Endodermal cell (in vitro differentiated cells): ENCODE data around the gene ALAS1. TPM values are rescaled to one million over a fixed set of nuclear protein-coding genes. Genes with fewer than 3 reads are reported as not detected.
A peak's percentile ranks its signal among the peaks of the same experiment; 100 is the strongest.

Experiments
- DNase-seq: peaks from one replicate; pipeline ENCODE4 v3.0.0-alpha.2; 2017
- H3K27ac ChIP-seq: 2 replicates; pipeline ENCODE4 v1.5.1; 2013; ENCODE audit warnings: mild to moderate bottlenecking, low read depth, low read length, moderate library complexity
- H3K27me3 ChIP-seq: 2 replicates; pipeline ENCODE4 v1.6.1; 2013; ENCODE audit warnings: mild to moderate bottlenecking, low read length, moderate library complexity; ENCODE audit not compliant: insufficient read depth, control insufficient read depth, poor library complexity, severe bottlenecking
- H3K36me3 ChIP-seq: 2 replicates; pipeline ENCODE4 v1.7.0; 2013; ENCODE audit warnings: mild to moderate bottlenecking, low read length, moderate library complexity; ENCODE audit not compliant: control insufficient read depth, insufficient read depth
- H3K4me1 ChIP-seq: one replicate; pipeline ENCODE4 v1.7.0; 2013; ENCODE audit warnings: low read length; ENCODE audit not compliant: control insufficient read depth, insufficient read depth
- H3K4me3 ChIP-seq: 2 replicates; pipeline ENCODE4 v1.5.1; 2013; ENCODE audit warnings: mild to moderate bottlenecking, low read length, moderate library complexity
- H3K9ac ChIP-seq: 2 replicates; pipeline ENCODE4 v1.6.1; 2013; ENCODE audit warnings: mild to moderate bottlenecking, low read length, moderate library complexity; ENCODE audit not compliant: poor library complexity, severe bottlenecking; ENCODE audit errors: extremely low read depth
- H3K9me3 ChIP-seq: 2 replicates; pipeline ENCODE4 v1.6.1; 2013; ENCODE audit warnings: mild to moderate bottlenecking, low read length, moderate library complexity; ENCODE audit not compliant: control insufficient read depth
- H3K27ac Mint-ChIP-seq: 2 replicates; pipeline ENCODE4 v1.8.0; 2020; ENCODE audit warnings: mixed read lengths
- H3K27me3 Mint-ChIP-seq: 2 replicates; pipeline ENCODE4 v1.8.0; 2021; ENCODE audit warnings: mild to moderate bottlenecking, mixed read lengths; ENCODE audit not compliant: insufficient read depth
- H3K36me3 Mint-ChIP-seq: 2 replicates; pipeline ENCODE4 v1.8.0; 2020; ENCODE audit warnings: low read depth, mixed read lengths
- H3K4me1 Mint-ChIP-seq: 2 replicates; pipeline ENCODE4 v1.8.0; 2020; ENCODE audit warnings: mixed read lengths
- H3K4me3 Mint-ChIP-seq: 2 replicates; pipeline ENCODE4 v1.8.0; 2020; ENCODE audit warnings: mild to moderate bottlenecking, moderate library complexity, mixed read lengths
- H3K9me3 Mint-ChIP-seq: 2 replicates; pipeline ENCODE4 v1.8.0; 2020; ENCODE audit warnings: mild to moderate bottlenecking, mixed read lengths
- WGBS, 2 experiments: methylation state at CpG; one replicate each; pipeline versions ENCODE4 v1.1.5 to v1.1.7; 2013; ENCODE audit warnings: missing lambda C conversion rate in 2 of 2, mixed read lengths in 1 of 2; ENCODE audit not compliant: insufficient coverage in 1 of 2, insufficient read length in 1 of 2; 5-methylcytosine and 5-hydroxymethylcytosine counted together
- total RNA-seq, 2 donors: library from RNA; stranded (reverse); fragmentation: NEBNext Ultra II Directional in 1 of 2; extraction: Animal tissue kit (Norgen Biotek cat#: 25700) in 1 of 2; gene quantifications; 2 replicates in 1 of 2; 3 replicates in 1 of 2; pipeline ENCODE4 v1.2.1, GENCODE V29; 2021
- TF ChIP-seq, protein P1 (sequence below): fragments of 200-600 bp; sonication (generic); conservative IDR thresholded peaks from 2 replicates; pipeline ENCODE4 v1.5.0; 2021; ENCODE audit warnings: antibody characterized with exemption, mild to moderate bottlenecking

Gene ALAS1
- total RNA-seq, 2 donors from 2014 or later: 33.6 to 50.1 TPM

DNA sequence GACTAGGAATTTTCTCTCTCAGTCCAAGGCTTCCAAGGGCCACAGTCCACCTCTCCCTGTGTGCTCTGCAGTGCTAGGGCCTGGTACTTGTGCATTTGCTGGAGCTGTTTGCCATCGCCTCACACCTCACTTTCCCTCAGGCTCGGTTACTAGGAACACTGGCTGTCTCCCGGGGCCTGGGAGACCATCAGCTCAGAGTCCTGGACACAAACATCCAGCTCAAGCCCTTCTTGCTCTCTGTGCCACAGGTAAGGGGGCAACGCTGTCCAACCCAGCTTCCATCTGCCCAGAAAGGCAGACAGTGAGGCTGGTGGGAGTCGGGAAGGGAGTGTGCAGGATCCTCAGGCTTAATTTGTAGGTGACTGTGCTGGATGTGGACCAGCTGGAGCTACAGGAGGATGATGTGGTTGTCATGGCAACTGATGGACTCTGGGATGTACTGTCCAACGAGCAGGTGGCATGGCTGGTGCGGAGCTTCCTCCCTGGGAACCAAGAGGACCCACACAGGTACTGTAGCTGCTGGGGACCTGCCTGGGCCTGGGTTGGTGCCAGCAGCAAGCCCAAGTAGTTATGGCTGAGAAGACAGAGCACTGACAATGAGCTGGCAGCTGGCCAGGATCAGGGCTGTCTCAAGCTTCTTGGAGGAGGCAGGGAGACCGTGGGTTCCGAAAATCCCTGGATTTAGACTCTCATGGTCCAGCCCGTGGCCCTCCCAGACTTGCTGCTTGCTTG is 51.0 kb downstream of the ALAS1 start:
- WGBS, 2 experiments: 91 to 96% methylated on average over 4 to 10 of the region's 10 CpGs
- H3K36me3 ChIP-seq: peaks cover 32% of the 10 kb centered on the region

GRCh38 chr3:52249683-52250082 is 51.7 kb downstream of the ALAS1 start:
- peaks cover 39% of the 10 kb centered on the region for H3K36me3 ChIP-seq
- TF ChIP-seq, protein P1, sequence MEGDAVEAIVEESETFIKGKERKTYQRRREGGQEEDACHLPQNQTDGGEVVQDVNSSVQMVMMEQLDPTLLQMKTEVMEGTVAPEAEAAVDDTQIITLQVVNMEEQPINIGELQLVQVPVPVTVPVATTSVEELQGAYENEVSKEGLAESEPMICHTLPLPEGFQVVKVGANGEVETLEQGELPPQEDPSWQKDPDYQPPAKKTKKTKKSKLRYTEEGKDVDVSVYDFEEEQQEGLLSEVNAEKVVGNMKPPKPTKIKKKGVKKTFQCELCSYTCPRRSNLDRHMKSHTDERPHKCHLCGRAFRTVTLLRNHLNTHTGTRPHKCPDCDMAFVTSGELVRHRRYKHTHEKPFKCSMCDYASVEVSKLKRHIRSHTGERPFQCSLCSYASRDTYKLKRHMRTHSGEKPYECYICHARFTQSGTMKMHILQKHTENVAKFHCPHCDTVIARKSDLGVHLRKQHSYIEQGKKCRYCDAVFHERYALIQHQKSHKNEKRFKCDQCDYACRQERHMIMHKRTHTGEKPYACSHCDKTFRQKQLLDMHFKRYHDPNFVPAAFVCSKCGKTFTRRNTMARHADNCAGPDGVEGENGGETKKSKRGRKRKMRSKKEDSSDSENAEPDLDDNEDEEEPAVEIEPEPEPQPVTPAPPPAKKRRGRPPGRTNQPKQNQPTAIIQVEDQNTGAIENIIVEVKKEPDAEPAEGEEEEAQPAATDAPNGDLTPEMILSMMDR: no peak
- H3K4me3 ChIP-seq: no peak overlapping the region
- Mint-ChIP-seq H3K4me3 (no peak overlapping the region), H3K27me3 (peaks cover 26% of the 10 kb centered on the region), H3K36me3 (peaks cover 34% of the 10 kb centered on the region), H3K27ac (no peak overlapping the region), H3K4me1 (no peaks in the 10 kb centered on the region), H3K9me3 (no peaks in the 10 kb centered on the region)
- peaks cover 12% of the 10 kb centered on the region for H3K27me3 ChIP-seq
- no peaks in the 10 kb centered on the region for H3K4me1 ChIP-seq
- H3K9ac ChIP-seq: no peak overlapping the region
- 84 to 94% methylated on average over 4 to 6 of the region's 6 CpGs for WGBS, 2 experiments
- H3K9me3 ChIP-seq: no peaks in the 10 kb centered on the region
- DNase-seq: no peak
- H3K27ac ChIP-seq: peak overlapping the region; percentile 32

More for the DNA sequence above, 51.0 kb downstream of the ALAS1 start:
- Histone ChIP-seq H3K27ac (peak overlapping the region; percentile 32), H3K4me3 (no peak overlapping the region), H3K9me3 (no peaks in the 10 kb centered on the region), H3K27me3 (peaks cover 19% of the 10 kb centered on the region), H3K4me1 (no peaks in the 10 kb centered on the region), H3K9ac (no peak overlapping the region)
- H3K36me3 Mint-ChIP-seq: peaks cover 26% of the 10 kb centered on the region
- H3K4me3 Mint-ChIP-seq: no peak overlapping the region
- TF ChIP-seq, protein P1: no peak
- H3K9me3 Mint-ChIP-seq: no peaks in the 10 kb centered on the region
- peaks cover 33% of the 10 kb centered on the region for H3K27me3 Mint-ChIP-seq
- H3K27ac Mint-ChIP-seq: no peak overlapping the region
- DNase-seq: no peak
- H3K4me1 Mint-ChIP-seq: no peaks in the 10 kb centered on the region

DNA sequence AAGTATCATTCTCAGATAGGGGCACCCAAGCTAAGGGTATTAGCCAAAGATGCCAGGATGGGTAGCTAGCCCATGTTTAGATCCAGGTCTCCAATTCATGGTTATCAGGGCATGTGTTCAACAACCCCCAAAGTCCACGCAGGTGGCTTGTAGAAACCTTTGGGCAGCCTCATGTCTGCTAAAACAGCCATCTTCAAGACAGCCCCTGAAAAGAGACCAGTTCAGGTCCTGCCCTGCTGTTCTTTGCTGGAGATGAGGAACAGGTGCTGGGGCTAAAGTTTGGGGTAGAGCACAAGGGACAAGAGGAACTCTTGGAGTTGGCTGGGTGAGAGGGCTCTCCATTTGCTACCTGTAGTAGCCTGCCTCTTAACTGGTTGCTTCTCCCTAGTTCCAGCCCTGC is 52.2 kb downstream of the ALAS1 start:
- Histone ChIP-seq H3K9ac (no peak overlapping the region), H3K27me3 (peaks cover 8% of the 10 kb centered on the region), H3K27ac (no peak overlapping the region), H3K4me1 (no peaks in the 10 kb centered on the region), H3K4me3 (no peak overlapping the region), H3K36me3 (peaks cover 41% of the 10 kb centered on the region), H3K9me3 (no peaks in the 10 kb centered on the region)
- WGBS, 2 experiments: 83 to 100% methylated on average over 1 of the region's 1 CpG
- Mint-ChIP-seq H3K9me3 (no peaks in the 10 kb centered on the region), H3K27me3 (peaks cover 21% of the 10 kb centered on the region), H3K36me3 (peaks cover 37% of the 10 kb centered on the region), H3K4me1 (no peaks in the 10 kb centered on the region), H3K27ac (no peak overlapping the region), H3K4me3 (no peak overlapping the region)
- DNase-seq: no peak
- TF ChIP-seq, protein P1: no peak
